Nucleus accumbens (tissue), 56 donors: ENCODE data around the gene PRDM16.

Experiments
- DNase-seq, 56 donors: peaks; one replicate each; lab custom pipeline; 2025; lab: John Stamatoyannopoulos, UW

PRDM16 gene

DNA sequence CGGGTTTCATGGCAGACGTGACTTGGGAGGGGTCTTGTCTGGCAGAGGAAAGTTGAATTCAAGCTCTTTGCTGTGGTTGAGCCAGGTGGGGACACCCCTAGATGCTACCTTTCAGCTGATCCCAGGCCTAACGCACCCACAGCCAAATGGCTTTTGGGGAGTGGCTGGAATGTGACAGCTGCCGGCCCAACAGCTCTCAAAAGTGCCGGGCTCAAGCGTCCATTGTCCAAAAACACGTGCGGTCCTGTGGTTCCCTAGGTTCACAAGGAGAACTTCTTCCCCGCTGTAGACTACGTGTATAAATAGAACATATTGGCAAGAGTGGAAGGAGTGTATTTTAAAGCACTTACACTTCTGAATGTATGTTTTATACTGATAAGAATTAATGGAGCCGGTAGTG lies 298.4 kb downstream of the PRDM16 start:
- DNase-seq = no peak

DNA sequence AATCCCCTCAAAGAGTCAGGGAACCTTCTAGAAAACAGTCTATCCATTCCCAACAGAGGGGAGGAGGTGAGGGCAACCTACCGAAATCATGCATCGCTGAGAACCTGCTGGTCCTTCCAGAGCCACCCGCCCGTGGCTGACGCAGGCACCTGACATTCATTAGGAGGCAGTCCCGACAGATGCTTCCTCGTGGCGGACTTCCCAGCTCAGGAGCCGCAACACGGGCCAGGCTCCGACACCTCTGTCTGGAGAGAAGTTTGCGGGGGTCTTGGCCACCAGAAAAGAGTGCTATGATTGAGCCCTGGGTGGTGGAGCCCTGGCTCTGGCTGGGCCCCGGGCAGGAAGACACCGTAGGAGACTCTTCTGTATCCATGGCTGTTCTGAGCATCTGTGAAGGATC lies 299.1 kb downstream of the PRDM16 start:
- DNase-seq = no peak

DNA sequence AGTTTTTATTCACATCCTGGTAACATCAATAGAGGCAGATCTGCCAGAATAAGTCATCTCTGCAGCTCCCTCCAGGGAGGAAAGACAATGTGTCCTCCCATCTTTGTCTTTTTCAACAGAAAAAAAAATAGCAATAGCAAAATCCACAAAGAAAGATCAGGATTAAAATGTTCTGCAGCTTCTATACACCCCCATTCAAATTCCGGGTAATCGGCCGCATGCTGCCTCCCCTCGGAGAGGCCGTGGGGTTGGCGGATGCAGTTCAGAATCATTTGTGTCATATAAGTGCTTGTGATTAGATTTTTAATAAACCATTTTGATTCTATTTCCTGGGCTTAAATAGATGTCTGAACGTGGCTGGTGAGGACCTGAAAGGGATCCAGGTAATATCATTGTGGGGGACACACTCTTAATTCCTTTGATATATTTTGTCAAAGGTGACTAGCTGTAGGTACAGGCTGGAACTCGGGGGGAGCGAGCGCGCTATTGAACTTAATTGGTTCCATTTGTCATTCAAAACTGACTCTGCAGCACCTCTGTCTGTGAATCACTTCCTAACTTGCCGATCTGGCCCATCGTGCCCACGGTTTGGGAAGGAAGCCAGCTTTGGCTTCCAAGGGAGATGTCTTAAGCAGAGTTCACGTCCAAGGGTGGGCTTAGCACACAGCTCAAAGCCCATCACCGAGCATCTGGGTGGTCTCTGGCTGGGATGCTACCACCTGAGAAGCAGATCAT lies 299.9 kb downstream of the PRDM16 start:
- peak in 23 of 56 donors; percentile 11 to 52 (median 35) for DNase-seq

DNA sequence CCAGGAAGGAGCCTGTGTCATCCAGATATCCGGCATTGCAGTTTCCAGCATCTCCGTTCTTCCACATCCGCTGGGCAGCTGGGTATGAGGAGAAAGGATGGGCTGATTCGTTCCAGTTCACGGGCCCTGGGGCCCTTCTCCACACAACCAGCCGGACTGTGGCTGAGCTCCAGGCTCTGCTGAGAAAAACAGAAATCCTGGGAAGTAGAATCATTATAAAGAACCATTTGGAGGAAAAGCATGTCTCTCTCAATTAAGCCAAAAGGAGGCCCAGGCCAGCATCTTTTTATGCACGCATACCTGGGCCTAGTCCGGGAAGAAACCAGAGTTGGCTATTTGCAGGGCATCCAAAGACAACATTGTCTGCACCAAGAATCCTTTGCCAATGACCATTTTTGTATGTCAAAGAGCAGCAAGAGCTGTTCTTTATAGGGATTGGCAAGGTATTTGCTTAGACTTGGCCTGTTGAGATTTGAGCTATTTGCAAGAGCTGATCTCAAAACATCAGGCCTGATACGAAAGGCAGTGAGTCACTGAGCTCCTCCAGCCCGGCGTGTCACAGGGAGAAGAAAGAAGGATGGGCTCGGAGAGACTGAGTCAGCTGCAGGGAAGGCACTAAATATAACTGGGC lies 300.6 kb downstream of the PRDM16 start:
- DNase-seq = peak in 30 of 56 donors; percentile 15 to 69 (median 37)

DNA sequence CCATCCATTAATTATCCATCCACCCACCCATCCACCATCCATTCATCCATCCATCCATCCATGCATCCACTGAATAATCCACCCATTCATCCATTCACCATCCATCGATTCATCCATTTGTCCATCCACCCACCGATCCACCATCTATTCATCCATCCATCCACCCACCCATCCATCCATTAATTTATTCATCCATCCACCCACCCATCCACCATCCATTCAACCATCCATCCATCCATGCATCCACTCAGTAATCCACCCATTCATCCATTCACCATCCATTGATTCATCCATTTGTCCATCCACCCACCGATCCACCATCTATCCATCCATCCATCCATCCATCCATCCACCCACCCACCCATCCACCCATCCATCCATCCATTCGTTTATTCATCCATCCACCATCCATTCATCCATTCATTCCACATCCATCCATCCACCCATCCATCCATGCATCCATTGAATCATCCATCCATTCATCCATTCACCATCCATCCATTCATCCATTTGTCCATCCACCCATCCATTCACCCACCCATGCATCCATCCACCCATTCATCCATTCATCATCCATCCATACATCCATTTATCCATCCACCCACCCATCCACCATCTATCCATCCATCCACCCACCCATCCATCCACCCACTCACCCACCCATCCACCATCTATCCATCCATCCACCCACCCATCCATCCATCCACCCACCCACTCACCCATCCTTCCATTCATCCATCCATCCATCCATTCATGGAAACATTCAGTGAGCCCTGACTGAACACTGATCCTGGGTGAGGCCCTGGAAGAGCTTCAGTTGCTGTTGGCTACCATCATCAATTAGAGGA lies 302.1 kb downstream of the PRDM16 start:
- DNase-seq = no peak

DNA sequence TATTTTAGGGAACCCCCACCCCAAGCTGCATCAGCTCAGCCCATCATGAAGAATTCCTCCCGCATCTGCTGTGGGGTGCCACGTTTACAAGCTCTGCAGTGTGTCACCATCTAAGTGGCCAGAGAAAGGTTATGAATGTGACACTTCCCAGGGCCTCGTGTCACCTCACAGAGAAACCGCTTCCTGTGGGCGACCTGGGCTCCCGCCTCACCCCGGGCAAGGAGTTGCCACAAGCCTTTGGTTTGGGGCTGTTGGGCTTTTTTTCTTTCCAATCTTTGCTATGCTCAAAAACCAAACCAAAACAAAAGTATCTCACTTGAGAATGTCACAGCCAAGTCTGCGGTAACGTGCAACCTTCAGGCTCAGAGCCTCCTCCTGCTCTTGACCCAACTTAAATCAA lies 303.3 kb downstream of the PRDM16 start:
- DNase-seq = no peak

DNA sequence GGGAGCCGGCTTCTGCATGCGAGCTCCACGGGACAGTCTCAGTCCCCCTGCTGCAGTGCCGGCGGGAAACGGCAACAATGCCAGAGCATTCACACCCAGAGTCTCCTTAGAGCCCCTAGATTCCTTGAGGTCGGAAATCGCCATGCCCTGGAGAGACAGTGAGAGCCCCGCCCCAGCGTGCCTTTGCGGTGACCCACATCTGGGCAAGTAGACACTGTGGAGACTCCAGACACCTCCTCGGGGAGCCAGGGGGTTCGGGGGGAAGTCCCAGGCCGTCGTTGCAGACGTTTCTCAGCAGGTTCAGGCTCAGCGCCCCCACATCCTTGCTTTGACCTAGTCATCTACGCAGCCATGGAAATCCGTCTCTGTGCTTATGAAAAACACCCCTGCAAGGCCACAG lies 304.2 kb downstream of the PRDM16 start:
- DNase-seq = no peak

DNA sequence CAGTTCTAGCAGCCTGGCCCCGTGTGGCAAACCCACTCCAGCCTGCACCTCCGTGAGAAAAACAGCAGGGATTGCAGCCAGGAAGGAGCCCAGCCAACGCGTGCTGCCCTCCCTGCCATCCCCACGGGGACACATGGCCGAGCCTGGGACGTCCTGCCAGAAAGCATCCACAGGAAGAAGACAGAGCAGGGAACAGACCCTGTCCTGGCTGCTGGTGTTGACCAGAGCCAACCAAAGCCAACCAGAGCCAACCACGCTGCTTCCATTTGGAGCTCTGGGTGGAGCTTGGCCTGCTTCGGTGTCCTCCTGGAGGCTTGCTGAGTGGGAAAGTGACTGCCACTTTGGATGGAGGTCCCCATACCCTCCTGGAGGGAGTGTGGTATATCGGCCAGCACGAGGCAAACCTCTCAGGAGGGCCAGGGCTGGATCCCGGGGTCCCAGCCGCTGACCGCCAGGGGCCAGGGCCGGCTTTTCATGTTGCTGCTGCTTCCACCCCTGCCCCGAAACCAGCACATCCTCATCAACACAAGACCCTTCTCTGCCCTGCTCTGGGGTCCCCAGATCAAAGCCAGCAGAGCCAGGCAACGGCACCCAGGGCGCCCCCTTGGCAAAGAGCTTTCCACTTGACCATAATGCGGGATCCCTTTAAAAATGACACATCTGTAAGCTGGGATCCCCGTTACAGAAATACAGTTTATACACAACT lies 304.9 kb downstream of the PRDM16 start:
- DNase-seq = peak in 2 of 56 donors; percentile 15 to 30

DNA sequence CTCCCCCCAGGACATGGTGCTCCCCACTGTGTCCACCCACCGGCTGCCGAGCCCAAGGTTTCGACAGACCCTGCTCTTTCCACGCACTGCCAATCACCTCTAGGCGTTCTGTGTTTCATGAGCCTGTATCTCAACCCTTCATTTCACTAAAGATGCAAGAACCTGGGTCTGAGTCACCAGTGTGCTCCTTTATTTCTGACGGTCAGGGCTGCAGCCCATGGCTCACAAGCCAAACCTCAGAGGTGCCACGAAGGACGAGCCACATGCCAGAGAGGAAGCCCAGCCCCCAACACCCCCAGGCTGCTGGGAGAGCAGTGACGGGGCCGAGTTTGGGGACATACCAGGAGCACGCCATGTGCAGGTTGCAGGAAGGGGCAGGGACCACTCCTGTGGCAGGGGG lies 306.2 kb downstream of the PRDM16 start:
- no peak for DNase-seq

DNA sequence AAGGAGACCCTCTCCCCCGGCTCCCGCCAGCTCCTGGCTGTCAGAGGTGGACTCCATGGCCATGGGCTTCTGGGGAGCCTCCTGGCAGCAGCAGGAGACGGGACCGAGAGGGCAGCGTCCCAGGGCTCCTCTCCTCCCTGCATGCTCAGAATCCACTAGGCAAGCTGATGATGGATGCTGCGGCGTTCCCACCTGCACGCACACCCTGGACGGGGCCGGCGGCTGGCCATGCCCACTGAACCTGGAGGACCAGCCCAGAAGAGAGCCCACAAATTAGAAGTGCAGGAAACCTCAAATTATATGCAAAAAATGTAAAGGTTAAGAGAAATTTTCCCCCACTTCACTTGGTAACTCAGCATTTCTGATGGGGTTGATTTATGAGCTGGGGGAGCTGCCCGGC lies 308.2 kb downstream of the PRDM16 start:
- no peak for DNase-seq

DNA sequence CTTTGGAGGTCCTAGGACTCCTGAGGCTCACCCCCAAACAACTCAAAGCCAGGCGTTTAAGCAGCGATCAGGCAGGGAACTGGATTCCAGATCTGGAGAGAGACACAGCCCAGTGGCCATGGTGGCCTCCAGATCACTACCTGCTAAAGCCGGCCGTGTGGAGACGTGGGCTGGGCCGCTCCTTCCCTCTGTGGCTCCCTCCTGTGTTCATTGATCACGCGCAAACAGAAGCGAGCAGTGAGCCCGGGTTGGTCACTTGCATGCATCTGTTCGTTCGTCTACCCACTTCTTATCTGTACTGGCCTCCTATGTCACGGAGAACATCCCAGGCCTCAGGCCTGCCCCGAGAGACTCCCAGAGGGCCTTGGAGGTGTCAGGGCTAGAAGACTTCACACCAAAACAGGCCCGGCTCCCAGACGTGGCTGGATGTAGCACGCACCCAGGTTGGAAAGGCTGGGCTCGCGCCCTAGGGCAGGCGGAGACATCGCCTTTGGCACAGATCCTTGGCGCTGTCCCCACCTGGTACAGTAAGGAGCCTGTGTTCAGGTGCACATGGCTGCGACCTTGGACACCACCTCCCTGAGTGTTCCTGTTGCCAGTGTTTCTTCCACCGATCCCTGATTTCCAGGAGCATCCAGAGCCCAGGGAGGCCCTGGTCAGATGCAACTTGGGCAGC lies 308.7 kb downstream of the PRDM16 start:
- DNase-seq = no peak

DNA sequence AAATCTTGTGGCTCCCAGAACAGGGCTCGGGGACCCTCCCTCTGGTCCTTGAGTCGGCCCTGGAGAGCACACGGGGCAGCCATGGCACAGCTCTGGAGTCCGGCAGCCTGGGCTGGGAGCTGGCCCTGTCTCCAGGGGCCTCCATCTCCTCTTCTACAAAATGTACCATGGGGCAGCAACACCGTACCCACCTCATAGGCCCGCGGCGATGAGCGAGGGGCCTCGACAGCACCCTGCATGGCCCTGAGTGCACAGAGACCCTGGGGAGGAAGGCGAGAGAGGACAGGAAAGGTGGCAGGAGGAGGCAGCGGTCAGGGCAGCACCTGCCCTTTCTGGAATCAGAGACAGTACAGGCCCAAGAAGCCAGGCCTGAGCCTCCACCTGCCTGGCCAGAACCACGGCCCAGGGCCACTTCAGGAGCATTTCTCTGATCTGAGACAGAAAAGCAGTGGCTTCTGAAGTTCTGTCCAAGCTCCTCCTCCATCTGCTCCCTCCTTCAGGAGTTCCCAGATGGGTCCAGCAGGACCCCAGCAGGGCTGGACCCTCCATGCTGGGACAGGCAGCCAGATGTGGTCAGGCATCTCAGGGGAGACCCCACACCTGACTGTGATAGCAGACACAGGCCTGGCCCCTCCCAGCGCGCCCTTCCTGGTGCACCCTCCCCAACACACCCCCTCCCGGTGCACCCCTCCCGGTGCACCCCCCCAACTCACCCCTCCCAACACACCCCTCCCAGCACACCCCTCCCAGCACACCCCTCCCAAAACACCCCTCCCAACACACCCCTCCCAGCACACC lies 309.6 kb downstream of the PRDM16 start:
- no peak for DNase-seq

DNA sequence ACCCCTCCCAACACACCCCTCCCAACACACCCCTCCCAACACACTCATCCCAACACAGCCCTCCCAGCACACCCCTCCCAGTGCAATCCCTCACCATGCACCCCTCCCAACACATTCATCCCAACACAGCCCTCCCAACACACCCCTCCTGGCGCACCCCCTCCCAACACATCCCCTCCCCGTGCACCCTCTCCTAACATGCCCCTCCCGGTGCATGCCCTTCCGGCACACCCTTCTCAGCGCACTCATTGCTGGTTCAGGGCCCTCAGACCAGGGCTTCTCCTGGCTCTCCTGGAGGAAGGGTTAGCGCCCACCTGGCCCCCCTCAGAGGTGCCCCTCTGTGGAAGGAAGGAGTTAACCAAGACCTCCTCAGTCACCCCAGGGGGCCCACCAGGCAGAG lies 310.9 kb downstream of the PRDM16 start:
- no peak for DNase-seq

DNA sequence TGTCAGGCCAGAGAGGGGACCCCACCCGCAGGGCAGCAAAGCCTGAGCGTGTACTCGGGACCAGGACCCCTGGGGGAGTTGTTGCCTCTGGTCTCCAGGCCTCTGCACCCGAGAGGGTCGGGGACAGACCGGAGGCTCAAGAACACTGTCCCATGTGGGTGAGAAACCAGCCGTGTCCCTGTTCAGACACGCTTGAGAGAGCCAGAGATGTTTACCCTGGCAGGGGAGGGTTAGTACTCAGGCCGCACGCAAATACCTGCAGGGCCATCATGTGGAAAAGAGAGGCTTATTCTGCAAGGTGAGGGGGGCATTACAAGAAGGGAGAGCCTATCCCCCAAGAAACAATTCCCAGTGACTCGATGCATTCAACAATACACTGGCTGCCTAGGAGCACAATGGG lies 311.5 kb downstream of the PRDM16 start:
- DNase-seq = no peak

DNA sequence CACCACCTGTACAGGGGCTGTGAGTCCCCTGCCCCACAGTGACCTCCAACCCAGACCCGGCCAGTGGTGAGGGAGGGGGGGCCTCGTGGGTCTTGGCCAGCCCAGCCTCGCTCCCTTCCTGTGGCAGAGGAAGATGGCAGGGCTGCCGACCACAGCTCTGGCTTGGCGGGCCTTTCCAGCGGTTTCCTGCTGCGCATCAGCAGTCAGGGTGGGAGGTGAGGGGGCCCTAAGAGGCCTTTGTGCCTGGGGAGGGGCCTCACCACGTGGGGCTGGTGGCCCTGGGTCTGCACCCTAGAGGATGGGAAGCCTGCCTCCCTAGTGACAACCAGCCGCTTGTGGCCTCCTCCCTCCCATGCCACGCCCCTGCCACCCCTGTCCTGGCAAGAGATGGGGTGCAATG lies 312.9 kb downstream of the PRDM16 start:
- no peak for DNase-seq

DNA sequence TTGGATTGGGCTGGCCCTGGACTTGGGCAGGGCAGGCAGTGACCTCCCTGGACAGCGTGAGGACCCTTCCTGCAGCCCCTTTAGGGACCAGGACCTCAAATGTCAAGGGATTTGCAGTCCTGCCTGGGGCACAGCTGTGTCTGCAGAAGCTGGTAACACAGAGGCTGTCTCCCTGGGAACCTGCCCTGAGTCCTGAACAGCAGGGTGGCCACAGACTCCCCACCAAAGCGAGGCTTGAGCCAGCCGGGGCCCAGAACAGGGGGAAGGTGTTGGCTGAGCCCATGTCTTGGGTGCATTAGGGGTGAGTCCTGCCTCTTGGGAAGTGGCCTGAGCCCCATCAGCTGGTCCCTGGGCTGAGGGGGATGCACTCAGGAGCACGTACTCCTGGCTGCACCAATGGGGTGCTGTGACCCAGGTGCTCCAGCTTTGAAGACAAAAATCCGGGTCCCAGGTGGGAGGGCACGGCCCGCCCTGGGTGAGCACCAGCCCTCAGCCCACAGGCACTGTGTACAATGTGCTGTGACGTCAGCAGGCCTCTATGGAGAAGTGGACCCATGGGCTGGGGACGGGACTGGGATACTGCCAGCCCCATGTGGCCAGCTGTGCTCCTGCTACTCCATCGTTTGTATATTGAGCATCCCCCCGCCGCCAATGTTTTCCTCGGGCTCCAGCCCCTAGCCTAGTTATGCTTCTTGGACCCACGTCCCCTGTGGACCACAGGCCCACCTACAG lies 313.5 kb downstream of the PRDM16 start:
- DNase-seq = no peak

DNA sequence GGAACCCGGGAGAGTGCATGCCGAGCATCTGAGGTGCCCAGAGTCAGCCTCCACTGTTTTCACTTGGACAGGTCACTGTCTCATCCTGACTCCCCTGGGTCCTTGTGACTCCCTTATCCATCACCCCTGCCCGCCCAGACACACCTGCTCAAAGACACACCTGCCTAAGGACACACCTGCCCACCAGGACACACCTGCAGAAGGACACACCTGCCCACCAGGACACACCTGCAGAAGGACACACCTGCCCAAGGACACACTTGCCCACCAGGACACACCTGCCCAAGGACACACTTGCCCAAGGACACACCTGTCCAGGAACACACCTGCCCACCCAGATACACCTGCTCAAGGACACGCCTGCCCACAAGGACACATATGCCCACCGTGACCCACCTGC lies 314.7 kb downstream of the PRDM16 start:
- no peak for DNase-seq

DNA sequence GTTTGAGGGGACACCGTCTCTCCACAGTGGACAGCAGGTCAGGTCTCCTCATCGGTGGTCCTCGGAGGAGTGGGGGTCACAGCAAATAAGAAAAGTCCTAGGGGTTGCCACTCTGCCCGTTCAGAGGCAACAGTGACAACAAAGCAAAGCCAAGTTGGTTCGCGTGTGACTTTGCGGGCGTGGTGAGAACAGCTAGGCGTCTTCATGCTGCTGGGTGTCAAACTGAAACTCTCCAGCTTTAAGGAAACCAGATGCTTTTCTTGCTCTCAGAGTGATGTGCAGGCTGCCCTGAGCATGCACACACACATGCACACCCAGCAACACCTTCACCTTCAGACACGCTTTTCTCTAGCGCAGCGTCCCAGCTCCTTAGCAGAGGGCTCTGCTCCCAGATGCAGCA lies 315.4 kb downstream of the PRDM16 start:
- no peak for DNase-seq
